CD4-positive, alpha-beta memory T cell (primary cell): ENCODE measurements around the gene PLEKHA7. TPM values are rescaled to one million over a fixed set of nuclear protein-coding genes. Genes with fewer than 3 reads are reported as not detected.

Source experiments
- CTCF ChIA-PET: fragments of 350-600 bp; sonication (Branson Sonifier 250); formaldehyde crosslinking; loops from one replicate; lab custom pipeline; 2021; ENCODE audit warnings: inconsistent platforms; ENCODE audit not compliant: partially characterized antibody; lab: Charles Lee
- POLR2A ChIA-PET: fragments of 350-600 bp; sonication (Branson Sonifier 250); formaldehyde crosslinking; loops from one replicate; lab custom pipeline; 2021; ENCODE audit not compliant: partially characterized antibody; lab: Charles Lee
- DNase-seq, 5 donors: peaks; one replicate each; pipeline versions ENCODE4 v3.0.0 to v3.0.0-alpha.2; 2020 to 2022; ENCODE audit warnings: mixed read lengths in 1 of 5
- H3K27ac ChIP-seq: one replicate; pipeline ENCODE4 v1.7.0; 2013; ENCODE audit warnings: low read depth, low read length
- H3K27me3 ChIP-seq: 2 replicates; pipeline ENCODE4 v1.7.0; 2013; ENCODE audit warnings: mild to moderate bottlenecking, low read length, moderate library complexity; ENCODE audit not compliant: insufficient read depth
- H3K36me3 ChIP-seq: 2 replicates; pipeline ENCODE4 v1.7.0; 2013; ENCODE audit warnings: mild to moderate bottlenecking, low read length, moderate library complexity; ENCODE audit not compliant: insufficient read depth
- H3K4me1 ChIP-seq: 2 replicates; pipeline ENCODE4 v1.7.0; 2013; ENCODE audit warnings: mild to moderate bottlenecking, low read length, moderate library complexity; ENCODE audit not compliant: insufficient read depth
- H3K4me3 ChIP-seq, 2 donors: one replicate each; pipeline ENCODE4 v1.7.0; 2013; ENCODE audit warnings: low read length in 2 of 2, mild to moderate bottlenecking in 1 of 2
- H3K9me3 ChIP-seq, 2 donors: one replicate each; pipeline ENCODE4 v1.7.0; 2013; ENCODE audit warnings: low read length in 2 of 2, control low read depth in 1 of 2; ENCODE audit not compliant: control insufficient read depth in 1 of 2
- H3K27ac Mint-ChIP-seq, 7 donors: one replicate each; pipeline ENCODE4 v1.8.0; 2020 to 2021; ENCODE audit warnings: mixed read lengths in 7 of 7, mild to moderate bottlenecking in 6 of 7, inconsistent platforms in 3 of 7, moderate library complexity in 3 of 7
- H3K27me3 Mint-ChIP-seq, 2 donors: one replicate each; pipeline ENCODE4 v1.8.0; 2020 to 2021; ENCODE audit warnings: mixed read lengths in 2 of 2
- H3K36me3 Mint-ChIP-seq, 2 donors: one replicate each; pipeline ENCODE4 v1.8.0; 2020 to 2021; ENCODE audit warnings: mixed read lengths in 2 of 2, inconsistent platforms in 1 of 2, mild to moderate bottlenecking in 1 of 2
- H3K4me1 Mint-ChIP-seq, 4 donors: one replicate each; pipeline ENCODE4 v1.8.0; 2020 to 2021; ENCODE audit warnings: mixed read lengths in 4 of 4, mild to moderate bottlenecking in 1 of 4
- H3K4me3 Mint-ChIP-seq, 8 donors: one replicate each; pipeline ENCODE4 v1.8.0; 2020 to 2021; ENCODE audit warnings: mixed read lengths in 8 of 8, mild to moderate bottlenecking in 7 of 8, moderate library complexity in 6 of 8, inconsistent platforms in 3 of 8
- H3K9me3 Mint-ChIP-seq, 8 donors: one replicate each; pipeline ENCODE4 v1.8.0; 2020 to 2021; ENCODE audit warnings: mixed read lengths in 8 of 8, mild to moderate bottlenecking in 5 of 8, inconsistent platforms in 3 of 8, moderate library complexity in 1 of 8
- intact Hi-C: fragments of 100-400 bp; cut with micrococcal nuclease; formaldehyde crosslinking; loops from one replicate; pipeline ENCODE4 v1.15.1; 2023
- polyA plus RNA-seq, 2 donors: library from polyadenylated mRNA; unstranded; fragments of 300-500 nt; fragmentation: Illumina TruSeq; gene quantifications; one replicate each; pipeline ENCODE4 v1.2.3, GENCODE V29; 2021
- total RNA-seq, 2 experiments: library from RNA; stranded (reverse); gene quantifications; one replicate each; pipeline ENCODE4 v1.2.3, GENCODE V29; 2021

Gene PLEKHA7
- total and polyA plus RNA-seq, 4 experiments from 2014 or later: 1.6 to 8.3 (median 6.0) TPM

GRCh38 chr11:17015627-17016126 is 1.5 kb upstream of the PLEKHA7 start:
- POLR2A ChIA-PET: interaction anchor here (0.5 to 0.8 kb wide), 2 partner anchors 29 to 158 kb away, joined by 3 to 4 read pairs; no protein-coding TSS in a partner anchor
- Mint-ChIP-seq H3K27me3 (peaks cover 7 to 8% of the 10 kb centered on the region in 2 donors), H3K9me3 (peaks cover 0 to 2% (median 0%) of the 10 kb centered on the region in 8 donors), H3K27ac (no peak overlapping the region), H3K4me1 (peaks cover 4 to 8% (median 5%) of the 10 kb centered on the region in 4 donors), H3K36me3 (peaks cover 0 to 4% of the 10 kb centered on the region in 2 donors), H3K4me3 (peak overlapping the region in 5 of 8 donors; percentile 11 to 96 (median 22))
- H3K27me3 ChIP-seq: peaks cover 7% of the 10 kb centered on the region
- CTCF ChIA-PET: interaction anchor here (1.0 to 1.6 kb wide), 3 partner anchors 9 to 30 kb away, joined by 3 to 7 read pairs (median 3); no protein-coding TSS in a partner anchor
- H3K9me3 ChIP-seq: no peaks in the 10 kb centered on the region
- no peak overlapping the region for H3K27ac ChIP-seq
- H3K36me3 ChIP-seq: no peaks in the 10 kb centered on the region
- intact Hi-C loops: loop anchor here (2.0 kb wide), 1 partner anchor 61 kb away; the partner anchor contains the start of gene RPS13
- no peak for DNase-seq
- no peak overlapping the region for H3K4me3 ChIP-seq
- H3K4me1 ChIP-seq: peaks cover 7% of the 10 kb centered on the region

- Histone ChIP-seq H3K36me3 (no peaks in the 10 kb centered on the region), H3K9me3 (no peaks in the 10 kb centered on the region), H3K27me3 (peaks cover 7% of the 10 kb centered on the region), H3K4me3 (peak overlapping the region; percentile 4 to 29), H3K27ac (no peak overlapping the region), H3K4me1 (peaks cover 7% of the 10 kb centered on the region)
- Mint-ChIP-seq H3K27ac (peak overlapping the region; percentile 14 to 79 (median 65)), H3K4me1 (peaks cover 4 to 8% (median 5%) of the 10 kb centered on the region in 4 donors), H3K27me3 (peaks cover 7 to 8% of the 10 kb centered on the region in 2 donors), H3K9me3 (peaks cover 0 to 2% (median 0%) of the 10 kb centered on the region in 8 donors), H3K4me3 (peak overlapping the region; percentile 89 to 99 (median 95)), H3K36me3 (peaks cover 0 to 4% of the 10 kb centered on the region in 2 donors)
- CTCF ChIA-PET: interaction anchor here (1.0 to 1.6 kb wide), 3 partner anchors 9 to 29 kb away, joined by 3 to 7 read pairs (median 3); no protein-coding TSS in a partner anchor
- intact Hi-C loops: loop anchor here (2.0 kb wide), 1 partner anchor 62 kb away; the partner anchor contains the start of gene RPS13
- DNase-seq: peak in 4 of 5 donors; percentile 11 to 36 (median 16)
- POLR2A ChIA-PET: interaction anchor here (0.5 to 1.5 kb wide), 4 partner anchors 9 to 157 kb away, joined by 3 to 7 read pairs (median 4); partner anchors contain the start of gene RPS13
Observed at GRCh38 chr11:17014833-17015626, 816 bp upstream of the PLEKHA7 start.

- H3K4me1 ChIP-seq: peaks cover 7% of the 10 kb centered on the region
- Mint-ChIP-seq H3K9me3 (peaks cover 0 to 2% (median 0%) of the 10 kb centered on the region in 8 donors), H3K27ac (no peak overlapping the region), H3K4me3 (peak overlapping the region in 4 of 8 donors; percentile 18 to 76 (median 59)), H3K27me3 (peaks cover 7 to 8% of the 10 kb centered on the region in 2 donors), H3K4me1 (peaks cover 4 to 8% (median 5%) of the 10 kb centered on the region in 4 donors), H3K36me3 (peaks cover 0 to 6% of the 10 kb centered on the region in 2 donors)
- ChIA-PET CTCF (no interaction called here), POLR2A (interaction anchor here (1.0 to 1.5 kb wide), 2 partner anchors 8 to 64 kb away, joined by 4 to 7 read pairs; partner anchors contain the start of gene RPS13)
- H3K4me3 ChIP-seq: peak overlapping the region in 1 of 2 donors; percentile 13
- H3K27ac ChIP-seq: no peak overlapping the region
- intact Hi-C loops: loop anchor here (2.0 kb wide), 1 partner anchor 63 kb away; the partner anchor contains the start of gene RPS13
- peak; percentile 13 to 54 (median 21) for DNase-seq
- H3K36me3 ChIP-seq: no peaks in the 10 kb centered on the region
- H3K9me3 ChIP-seq: no peaks in the 10 kb centered on the region
- H3K27me3 ChIP-seq: peaks cover 7% of the 10 kb centered on the region
Observed at GRCh38 chr11:17013548-17014320, 480 bp downstream of the PLEKHA7 start.

GRCh38 chr11:17012712-17013547 is 1.3 kb downstream of the PLEKHA7 start:
- Histone ChIP-seq H3K36me3 (no peaks in the 10 kb centered on the region), H3K27ac (no peak overlapping the region), H3K27me3 (peaks cover 7% of the 10 kb centered on the region), H3K4me3 (peak overlapping the region in 1 of 2 donors; percentile 13), H3K9me3 (no peaks in the 10 kb centered on the region), H3K4me1 (peaks cover 7% of the 10 kb centered on the region)
- peaks cover 0 to 2% (median 0%) of the 10 kb centered on the region in 8 donors for H3K9me3 Mint-ChIP-seq
- H3K4me1 Mint-ChIP-seq: peaks cover 4 to 8% (median 5%) of the 10 kb centered on the region in 4 donors
- peaks cover 7 to 8% of the 10 kb centered on the region in 2 donors for H3K27me3 Mint-ChIP-seq
- H3K36me3 Mint-ChIP-seq: peaks cover 0 to 6% of the 10 kb centered on the region in 2 donors
- CTCF ChIA-PET: no interaction called here
- POLR2A ChIA-PET: no interaction called here
- H3K4me3 Mint-ChIP-seq: peak overlapping the region in 2 of 8 donors; percentile 69 to 76
- H3K27ac Mint-ChIP-seq: no peak overlapping the region
- DNase-seq: no peak
- intact Hi-C loops: no loop called here

GRCh38 chr11:17012179-17012578 is 2.0 kb downstream of the PLEKHA7 start:
- no peak for DNase-seq
- H3K4me3 ChIP-seq: no peak overlapping the region
- peaks cover 7% of the 10 kb centered on the region for H3K27me3 ChIP-seq
- peaks cover 0 to 2% (median 0%) of the 10 kb centered on the region in 8 donors for H3K9me3 Mint-ChIP-seq
- CTCF ChIA-PET: no interaction called here
- intact Hi-C loops: no loop called here
- peaks cover 4 to 8% (median 5%) of the 10 kb centered on the region in 4 donors for H3K4me1 Mint-ChIP-seq
- H3K4me3 Mint-ChIP-seq: no peak overlapping the region
- H3K27me3 Mint-ChIP-seq: peaks cover 7 to 8% of the 10 kb centered on the region in 2 donors
- POLR2A ChIA-PET: no interaction called here
- no peak overlapping the region for H3K27ac Mint-ChIP-seq
- H3K36me3 Mint-ChIP-seq: peaks cover 0 to 6% of the 10 kb centered on the region in 2 donors
- H3K36me3 ChIP-seq: no peaks in the 10 kb centered on the region
- no peaks in the 10 kb centered on the region for H3K9me3 ChIP-seq
- no peak overlapping the region for H3K27ac ChIP-seq
- H3K4me1 ChIP-seq: peaks cover 7% of the 10 kb centered on the region

- no peak overlapping the region for H3K27ac ChIP-seq
- H3K27me3 Mint-ChIP-seq: peaks cover 7 to 8% of the 10 kb centered on the region in 2 donors
- no peak for DNase-seq
- CTCF ChIA-PET: no interaction called here
- H3K4me1 ChIP-seq: peaks cover 7% of the 10 kb centered on the region
- no peaks in the 10 kb centered on the region for H3K9me3 Mint-ChIP-seq
- no peak overlapping the region for H3K4me3 ChIP-seq
- H3K36me3 ChIP-seq: no peaks in the 10 kb centered on the region
- peaks cover 7% of the 10 kb centered on the region for H3K27me3 ChIP-seq
- H3K27ac Mint-ChIP-seq: no peak overlapping the region
- peaks cover 0 to 6% of the 10 kb centered on the region in 2 donors for H3K36me3 Mint-ChIP-seq
- peaks cover 4 to 8% (median 5%) of the 10 kb centered on the region in 4 donors for H3K4me1 Mint-ChIP-seq
- H3K9me3 ChIP-seq: no peaks in the 10 kb centered on the region
- no peak overlapping the region for H3K4me3 Mint-ChIP-seq
- POLR2A ChIA-PET: no interaction called here
- intact Hi-C loops: no loop called here
Observed at GRCh38 chr11:17010851-17011420, 3.3 kb downstream of the PLEKHA7 start.
